Transverse colon (tissue), 4 donors: ENCODE measurements around the gene NRN1L.

Experiments
- CTCF ChIP-seq, 5 experiments: fragments of 200-600 bp in 3 of 5; fragments of 450-650 bp in 2 of 5; sonication (generic) in 3 of 5; IDR thresholded peaks; 1 replicate in 2 of 5; 2 replicates in 3 of 5; pipeline ENCODE4 v1.5.1; 2016 to 2017; ENCODE audit warnings: antibody characterized with exemption in 5 of 5, inconsistent platforms in 3 of 5, mild to moderate bottlenecking in 2 of 5, moderate library complexity in 1 of 5
- EP300 ChIP-seq: sonication (generic); formaldehyde crosslinking; IDR thresholded peaks from one replicate; pipeline ENCODE4 v1.6.1; 2017; ENCODE audit warnings: antibody characterized with exemption, low read depth
- POLR2A ChIP-seq: fragments of 450-650 bp; IDR thresholded peaks from one replicate; pipeline ENCODE4 v1.6.1; 2016; ENCODE audit warnings: antibody characterized with exemption, mild to moderate bottlenecking, moderate library complexity
- POLR2AphosphoS5 ChIP-seq, 3 donors: sonication (generic); formaldehyde crosslinking; IDR thresholded peaks; one replicate each; pipeline ENCODE4 v1.6.1; 2016; ENCODE audit warnings: antibody characterized with exemption in 3 of 3

GRCh38 chr16:67893743-67894399 is 9.2 kb downstream of the NRN1L start:
- TF ChIP-seq CTCF (IDR thresholded peaks at IDR 0.05) = no peak
- TF ChIP-seq POLR2A = peak; percentile 62
- no peak for TF ChIP-seq EP300
- TF ChIP-seq POLR2AphosphoS5 (IDR thresholded peaks at IDR 0.05) = peak; percentile 49 to 62 (median 52)
